K562 (cell line): ENCODE results near the gene RHOXF2B. TPM values are rescaled to one million over a fixed set of nuclear protein-coding genes. Genes with fewer than 3 reads are reported as not detected.

Experiments used
- ATAC-seq: fragments of 200-7000 bp; cut with Tn5 transposase; 3 replicates; pipeline ENCODE4 v1.9.1; 2020; ENCODE audit warnings: moderate library complexity
- BruUV-seq: library from RNA; stranded (reverse); fragments of 400-500 nt; replicated peaks from 2 replicates; lab custom pipeline; 2021; lab: Mats Ljungman, UMichigan
- CTCF ChIA-PET: fragments of 300-600 bp; formaldehyde crosslinking; extraction: SDS; loops from one replicate; lab custom pipeline; 2021; ENCODE audit warnings: low intra/inter-chr PET ratio; lab: Yijun Ruan, JAX
- POLR2A ChIA-PET: fragments of 300-600, 350-650 bp; sonication (Branson Sonifier 250); formaldehyde crosslinking; extraction: SDS; loops from one replicate; lab custom pipeline; 2021; ENCODE audit warnings: antibody characterized with exemption, inconsistent platforms; lab: Yijun Ruan, JAX
- DNase-seq, 4 experiments: peaks; one replicate each; pipeline versions ENCODE4 v3.0.0 to v3.0.0-alpha.2; 2011 to 2018; ENCODE audit warnings: low spot score in 3 of 4, mixed read lengths in 3 of 4; ENCODE audit errors: extremely low read depth in 1 of 4
- FAIRE-seq: peaks from 2 replicates; lab custom pipeline; 2011; peaks lifted over from hg19 to GRCh38; lab: Jason Lieb, UNC
- H2AFZ ChIP-seq: 2 replicates; pipeline ENCODE4 v1.6.0; 2011; ENCODE audit warnings: low read depth, low read length, control low read depth, inconsistent platforms
- H3K27ac ChIP-seq: fragments of 200-600 bp; 3 replicates; pipeline ENCODE4 v1.8.0; 2011; ENCODE audit warnings: low read depth, mild to moderate bottlenecking, control low read depth, inconsistent platforms, low read length, moderate library complexity, mixed read lengths; ENCODE audit errors: extremely low read depth
- H3K27me3 ChIP-seq, 2 experiments: fragments of 300-600 bp in 1 of 2; 2 replicates in 1 of 2; 3 replicates in 1 of 2; pipeline versions ENCODE4 v1.6.0 to v1.8.0; 2011; ENCODE audit warnings: inconsistent platforms in 2 of 2, low read length in 2 of 2, mild to moderate bottlenecking in 1 of 2, mixed read lengths in 1 of 2, moderate library complexity in 1 of 2; ENCODE audit not compliant: control insufficient read depth in 2 of 2, insufficient read depth in 2 of 2
- H3K36me3 ChIP-seq: fragments of 300-600 bp; 3 replicates; pipeline ENCODE4 v1.8.0; 2011; ENCODE audit warnings: mild to moderate bottlenecking, low read length, inconsistent platforms; ENCODE audit not compliant: control insufficient read depth, insufficient read depth
- H3K4me1 ChIP-seq, 2 experiments: fragments of 200-600 bp in 1 of 2; replicated peaks in 1 of 2; 2 replicates in 1 of 2; 3 replicates in 1 of 2; pipeline versions ENCODE4 v1.5.1 to v1.8.0; 2011; ENCODE audit warnings: inconsistent platforms in 2 of 2, low read length in 2 of 2, mild to moderate bottlenecking in 1 of 2, mixed read lengths in 1 of 2, moderate library complexity in 1 of 2; ENCODE audit not compliant: control insufficient read depth in 2 of 2, insufficient read depth in 2 of 2
- H3K4me2 ChIP-seq: 2 replicates; pipeline ENCODE4 v1.6.1; 2011; ENCODE audit warnings: low read length, control low read depth, inconsistent platforms, mixed read lengths; ENCODE audit not compliant: insufficient read depth
- H3K4me3 ChIP-seq: fragments of 200-600 bp; sonication (generic), shearing (Covaris generic); 2 replicates; pipeline ENCODE4 v1.5.1; 2016; ENCODE audit warnings: control low read depth, inconsistent platforms
- H3K79me2 ChIP-seq: fragments of 200-600 bp; 3 replicates; pipeline ENCODE4 v1.8.0; 2011; ENCODE audit warnings: low read length, inconsistent platforms; ENCODE audit not compliant: control insufficient read depth, insufficient read depth
- H3K9ac ChIP-seq, 2 experiments: 2 replicates each; pipeline versions ENCODE4 v1.6.0 to v1.6.1; 2011; ENCODE audit warnings: low read depth in 2 of 2, low read length in 2 of 2, control low read depth in 1 of 2, inconsistent platforms in 1 of 2, mild to moderate bottlenecking in 1 of 2, mixed read lengths in 1 of 2; ENCODE audit not compliant: insufficient read depth in 1 of 2
- H3K9me1 ChIP-seq: one replicate; pipeline ENCODE4 v1.6.0; 2011; ENCODE audit warnings: inconsistent platforms, mild to moderate bottlenecking, low read length, moderate library complexity; ENCODE audit not compliant: control insufficient read depth, insufficient read depth
- H3K9me3 ChIP-seq: replicated peaks from 2 replicates; pipeline ENCODE4 v1.5.1; 2011; ENCODE audit warnings: low read depth, low read length, inconsistent platforms; ENCODE audit not compliant: control insufficient read depth, insufficient read depth
- H4K20me1 ChIP-seq: replicated peaks from 2 replicates; pipeline ENCODE4 v1.6.1; 2011; ENCODE audit warnings: low read length, inconsistent platforms, mixed read lengths; ENCODE audit not compliant: control insufficient read depth, insufficient read depth
- MECOM ChIP-seq: fragments of 250-450 bp; sonication (Bioruptor Pico); IDR thresholded peaks from 2 replicates; pipeline ENCODE4 v1.8.0; 2022; ENCODE audit warnings: inconsistent platforms
- MYNN ChIP-seq, 2 experiments: sonication (generic); formaldehyde crosslinking in 1 of 2; IDR thresholded peaks; 2 replicates each; pipeline versions ENCODE4 v1.5.0 to v1.6.1; 2016 to 2020; ENCODE audit warnings: antibody characterized with exemption in 1 of 2, missing genetic modification reagents in 1 of 2
- RFX1 ChIP-seq: fragments of 450-650 bp; IDR thresholded peaks from 2 replicates; pipeline ENCODE4 v1.6.1; 2016; ENCODE audit warnings: mild to moderate bottlenecking, moderate library complexity
- SMAD1 ChIP-seq: fragments of 150-350 bp; IDR thresholded peaks from 2 replicates; pipeline ENCODE4 v1.6.1; 2014; ENCODE audit warnings: low read length, low read depth; ENCODE audit not compliant: partially characterized antibody
- SUPT5H ChIP-seq: fragments of 450-650 bp; IDR thresholded peaks from 2 replicates; pipeline ENCODE4 v1.6.1; 2016
- ZNF224 ChIP-seq: sonication (generic); formaldehyde crosslinking; IDR thresholded peaks from 2 replicates; pipeline ENCODE4 v1.8.0; 2022; ENCODE audit warnings: mild to moderate bottlenecking, missing genetic modification reagents
- WGBS: fragments of 100-300 bp; shearing (Covaris generic); methylation state at CpG from one replicate; pipeline ENCODE4 v1.1.6; 2016; ENCODE audit warnings: low coverage, mixed read lengths; ENCODE audit not compliant: insufficient coverage; ENCODE audit errors: missing lambda C conversion rate; 5-methylcytosine and 5-hydroxymethylcytosine counted together
- in situ Hi-C: fragments of 300-500 bp; cut with MboI; formaldehyde crosslinking; loops from 4 replicates; pipeline ENCODE4 v1.15.0; 2018; ENCODE audit warnings: inconsistent platforms, mixed read lengths
- intact Hi-C: fragments of 100-400 bp; cut with micrococcal nuclease; formaldehyde crosslinking; loops from 2 replicates; pipeline ENCODE4 v1.14.2; 2022
- polyA plus RNA-seq, 8 experiments: library from polyadenylated mRNA; depleted of rRNA in 4 of 8; stranded (reverse) in 5 of 8; unstranded in 3 of 8; fragments of >200 nt; fragmentation: Nextera tagmentation in 2 of 8; fragmentation: Illumina TruSeq in 1 of 8; extraction: Ambion mirVana in 2 of 8; extraction: Trizol in 1 of 8; gene quantifications; 2 replicates each; pipeline versions ENCODE4 v1.2.1 to v1.2.3, GENCODE V29; 2011 to 2014; ENCODE audit warnings: inconsistent platforms in 1 of 8, missing spikeins in 1 of 8
- total RNA-seq, 7 experiments: library from RNA; depleted of rRNA in 6 of 7; stranded (reverse); fragments of >200 nt in 6 of 7; fragmentation: Illumina TruSeq in 2 of 7; extraction: Trizol in 2 of 7; gene quantifications; 2 replicates each; pipeline versions ENCODE4 v1.2.1 to v1.2.3, GENCODE V29; 2011 to 2021; ENCODE audit warnings: low replicate concordance in 1 of 7
- TF ChIP-seq, protein P1 (sequence below): fragments of 250-450 bp; sonication (Bioruptor Pico); IDR thresholded peaks from 2 replicates; pipeline ENCODE4 v1.6.1; 2021; ENCODE audit warnings: mild to moderate bottlenecking
- TF ChIP-seq, protein P2 (sequence below): fragments of 450-650 bp; IDR thresholded peaks from 2 replicates; pipeline ENCODE4 v1.6.1; 2016; ENCODE audit warnings: mild to moderate bottlenecking, moderate library complexity
- TF ChIP-seq, protein P3 (sequence below): fragments of 450-650 bp; formaldehyde crosslinking; IDR thresholded peaks from 2 replicates; pipeline ENCODE4 v1.4.0; 2022; ENCODE audit warnings: missing genetic modification characterization

Gene RHOXF2B
- total and polyA plus RNA-seq, 9 of the 15 experiments (the other 6 are each of a cell fraction or from before 2014, with no cell fraction given), result 0.79 to 4.3 (median 2.2) TPM

DNA sequence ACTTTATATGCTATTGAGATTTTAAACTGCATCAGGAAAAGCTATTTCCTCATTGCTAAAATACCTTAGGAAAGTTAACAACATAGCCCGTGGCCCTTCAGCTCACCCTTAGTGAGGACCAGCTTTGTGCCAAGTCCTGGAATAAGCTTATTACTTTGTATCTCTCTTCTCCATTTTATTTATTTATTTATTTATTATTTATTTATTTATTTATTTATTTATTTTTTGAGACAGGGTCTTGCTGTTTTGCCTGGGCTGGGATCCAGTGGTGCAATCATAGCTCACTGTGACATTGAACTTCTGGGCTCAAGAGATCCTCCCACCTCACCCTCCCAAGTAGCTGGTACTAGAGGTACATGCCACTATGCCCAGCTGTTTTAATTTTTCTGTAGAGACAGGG lies 31.9 kb upstream of the RHOXF2B start:
- Histone ChIP-seq H3K36me3 (no peaks in the 10 kb centered on the region), H3K4me2 (no peak overlapping the region), H3K9ac (no peak overlapping the region), H3K9me1 (no peaks in the 10 kb centered on the region), H4K20me1 (no peaks in the 10 kb centered on the region), H2AFZ (no peak overlapping the region), H3K9me3 (no peaks in the 10 kb centered on the region), H3K79me2 (no peaks in the 10 kb centered on the region), H3K27ac (no peak overlapping the region), H3K4me3 (no peak overlapping the region), H3K4me1 (no peaks in the 10 kb centered on the region; a peak in 1 of 5 replicates), H3K27me3 (no peaks in the 10 kb centered on the region)
- no TSS peak for BruUV-seq
- DNase-seq (no peak), ATAC-seq (no peak), FAIRE-seq (no peak)
- in situ Hi-C loops (no loop called here), intact Hi-C loops (no loop called here)
- ChIA-PET CTCF (no interaction called here), POLR2A (interaction anchor here (2.1 kb wide), 1 partner anchor 8 kb away, joined by 7 read pairs; no protein-coding TSS in a partner anchor)
- WGBS, result 55% methylated on average over 1 of the region's 1 CpG
- no peak for TF ChIP-seq SUPT5H
- no peak for TF ChIP-seq SMAD1
- TF ChIP-seq, protein P1, sequence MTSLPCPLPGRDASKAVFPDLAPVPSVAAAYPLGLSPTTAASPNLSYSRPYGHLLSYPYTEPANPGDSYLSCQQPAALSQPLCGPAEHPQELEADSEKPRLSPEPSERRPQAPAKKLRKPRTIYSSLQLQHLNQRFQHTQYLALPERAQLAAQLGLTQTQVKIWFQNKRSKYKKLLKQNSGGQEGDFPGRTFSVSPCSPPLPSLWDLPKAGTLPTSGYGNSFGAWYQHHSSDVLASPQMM (CRISPR knock-in tag), result no peak
- no peak for TF ChIP-seq RFX1
- no peak for TF ChIP-seq MYNN (IDR thresholded peaks at IDR 0.05)
- no peak for TF ChIP-seq MYNN (CRISPR knock-in tag; IDR thresholded peaks at IDR 0.05)
- TF ChIP-seq ZNF224 (CRISPR knock-in tag), result no peak
- TF ChIP-seq, protein P2, sequence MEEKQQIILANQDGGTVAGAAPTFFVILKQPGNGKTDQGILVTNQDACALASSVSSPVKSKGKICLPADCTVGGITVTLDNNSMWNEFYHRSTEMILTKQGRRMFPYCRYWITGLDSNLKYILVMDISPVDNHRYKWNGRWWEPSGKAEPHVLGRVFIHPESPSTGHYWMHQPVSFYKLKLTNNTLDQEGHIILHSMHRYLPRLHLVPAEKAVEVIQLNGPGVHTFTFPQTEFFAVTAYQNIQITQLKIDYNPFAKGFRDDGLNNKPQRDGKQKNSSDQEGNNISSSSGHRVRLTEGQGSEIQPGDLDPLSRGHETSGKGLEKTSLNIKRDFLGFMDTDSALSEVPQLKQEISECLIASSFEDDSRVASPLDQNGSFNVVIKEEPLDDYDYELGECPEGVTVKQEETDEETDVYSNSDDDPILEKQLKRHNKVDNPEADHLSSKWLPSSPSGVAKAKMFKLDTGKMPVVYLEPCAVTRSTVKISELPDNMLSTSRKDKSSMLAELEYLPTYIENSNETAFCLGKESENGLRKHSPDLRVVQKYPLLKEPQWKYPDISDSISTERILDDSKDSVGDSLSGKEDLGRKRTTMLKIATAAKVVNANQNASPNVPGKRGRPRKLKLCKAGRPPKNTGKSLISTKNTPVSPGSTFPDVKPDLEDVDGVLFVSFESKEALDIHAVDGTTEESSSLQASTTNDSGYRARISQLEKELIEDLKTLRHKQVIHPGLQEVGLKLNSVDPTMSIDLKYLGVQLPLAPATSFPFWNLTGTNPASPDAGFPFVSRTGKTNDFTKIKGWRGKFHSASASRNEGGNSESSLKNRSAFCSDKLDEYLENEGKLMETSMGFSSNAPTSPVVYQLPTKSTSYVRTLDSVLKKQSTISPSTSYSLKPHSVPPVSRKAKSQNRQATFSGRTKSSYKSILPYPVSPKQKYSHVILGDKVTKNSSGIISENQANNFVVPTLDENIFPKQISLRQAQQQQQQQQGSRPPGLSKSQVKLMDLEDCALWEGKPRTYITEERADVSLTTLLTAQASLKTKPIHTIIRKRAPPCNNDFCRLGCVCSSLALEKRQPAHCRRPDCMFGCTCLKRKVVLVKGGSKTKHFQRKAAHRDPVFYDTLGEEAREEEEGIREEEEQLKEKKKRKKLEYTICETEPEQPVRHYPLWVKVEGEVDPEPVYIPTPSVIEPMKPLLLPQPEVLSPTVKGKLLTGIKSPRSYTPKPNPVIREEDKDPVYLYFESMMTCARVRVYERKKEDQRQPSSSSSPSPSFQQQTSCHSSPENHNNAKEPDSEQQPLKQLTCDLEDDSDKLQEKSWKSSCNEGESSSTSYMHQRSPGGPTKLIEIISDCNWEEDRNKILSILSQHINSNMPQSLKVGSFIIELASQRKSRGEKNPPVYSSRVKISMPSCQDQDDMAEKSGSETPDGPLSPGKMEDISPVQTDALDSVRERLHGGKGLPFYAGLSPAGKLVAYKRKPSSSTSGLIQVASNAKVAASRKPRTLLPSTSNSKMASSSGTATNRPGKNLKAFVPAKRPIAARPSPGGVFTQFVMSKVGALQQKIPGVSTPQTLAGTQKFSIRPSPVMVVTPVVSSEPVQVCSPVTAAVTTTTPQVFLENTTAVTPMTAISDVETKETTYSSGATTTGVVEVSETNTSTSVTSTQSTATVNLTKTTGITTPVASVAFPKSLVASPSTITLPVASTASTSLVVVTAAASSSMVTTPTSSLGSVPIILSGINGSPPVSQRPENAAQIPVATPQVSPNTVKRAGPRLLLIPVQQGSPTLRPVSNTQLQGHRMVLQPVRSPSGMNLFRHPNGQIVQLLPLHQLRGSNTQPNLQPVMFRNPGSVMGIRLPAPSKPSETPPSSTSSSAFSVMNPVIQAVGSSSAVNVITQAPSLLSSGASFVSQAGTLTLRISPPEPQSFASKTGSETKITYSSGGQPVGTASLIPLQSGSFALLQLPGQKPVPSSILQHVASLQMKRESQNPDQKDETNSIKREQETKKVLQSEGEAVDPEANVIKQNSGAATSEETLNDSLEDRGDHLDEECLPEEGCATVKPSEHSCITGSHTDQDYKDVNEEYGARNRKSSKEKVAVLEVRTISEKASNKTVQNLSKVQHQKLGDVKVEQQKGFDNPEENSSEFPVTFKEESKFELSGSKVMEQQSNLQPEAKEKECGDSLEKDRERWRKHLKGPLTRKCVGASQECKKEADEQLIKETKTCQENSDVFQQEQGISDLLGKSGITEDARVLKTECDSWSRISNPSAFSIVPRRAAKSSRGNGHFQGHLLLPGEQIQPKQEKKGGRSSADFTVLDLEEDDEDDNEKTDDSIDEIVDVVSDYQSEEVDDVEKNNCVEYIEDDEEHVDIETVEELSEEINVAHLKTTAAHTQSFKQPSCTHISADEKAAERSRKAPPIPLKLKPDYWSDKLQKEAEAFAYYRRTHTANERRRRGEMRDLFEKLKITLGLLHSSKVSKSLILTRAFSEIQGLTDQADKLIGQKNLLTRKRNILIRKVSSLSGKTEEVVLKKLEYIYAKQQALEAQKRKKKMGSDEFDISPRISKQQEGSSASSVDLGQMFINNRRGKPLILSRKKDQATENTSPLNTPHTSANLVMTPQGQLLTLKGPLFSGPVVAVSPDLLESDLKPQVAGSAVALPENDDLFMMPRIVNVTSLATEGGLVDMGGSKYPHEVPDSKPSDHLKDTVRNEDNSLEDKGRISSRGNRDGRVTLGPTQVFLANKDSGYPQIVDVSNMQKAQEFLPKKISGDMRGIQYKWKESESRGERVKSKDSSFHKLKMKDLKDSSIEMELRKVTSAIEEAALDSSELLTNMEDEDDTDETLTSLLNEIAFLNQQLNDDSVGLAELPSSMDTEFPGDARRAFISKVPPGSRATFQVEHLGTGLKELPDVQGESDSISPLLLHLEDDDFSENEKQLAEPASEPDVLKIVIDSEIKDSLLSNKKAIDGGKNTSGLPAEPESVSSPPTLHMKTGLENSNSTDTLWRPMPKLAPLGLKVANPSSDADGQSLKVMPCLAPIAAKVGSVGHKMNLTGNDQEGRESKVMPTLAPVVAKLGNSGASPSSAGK, result no peak
- TF ChIP-seq, protein P3, sequence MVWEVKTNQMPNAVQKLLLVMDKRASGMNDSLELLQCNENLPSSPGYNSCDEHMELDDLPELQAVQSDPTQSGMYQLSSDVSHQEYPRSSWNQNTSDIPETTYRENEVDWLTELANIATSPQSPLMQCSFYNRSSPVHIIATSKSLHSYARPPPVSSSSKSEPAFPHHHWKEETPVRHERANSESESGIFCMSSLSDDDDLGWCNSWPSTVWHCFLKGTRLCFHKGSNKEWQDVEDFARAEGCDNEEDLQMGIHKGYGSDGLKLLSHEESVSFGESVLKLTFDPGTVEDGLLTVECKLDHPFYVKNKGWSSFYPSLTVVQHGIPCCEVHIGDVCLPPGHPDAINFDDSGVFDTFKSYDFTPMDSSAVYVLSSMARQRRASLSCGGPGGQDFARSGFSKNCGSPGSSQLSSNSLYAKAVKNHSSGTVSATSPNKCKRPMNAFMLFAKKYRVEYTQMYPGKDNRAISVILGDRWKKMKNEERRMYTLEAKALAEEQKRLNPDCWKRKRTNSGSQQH (CRISPR knock-in tag), result no peak
- TF ChIP-seq MECOM (CRISPR knock-in tag), result no peak
